Medulla oblongata (tissue), 1 donor: Measurements from ENCODE around the gene ITPK1.

Source experiments
- DNase-seq: peaks from one replicate; pipeline ENCODE4 v3.0.0-alpha.2; 2015; ENCODE audit errors: extremely low spot score

ITPK1 gene

GRCh38 chr14:93028724-93029076 is 87.0 kb downstream of the ITPK1 start:
- DNase-seq, result no peak

DNA sequence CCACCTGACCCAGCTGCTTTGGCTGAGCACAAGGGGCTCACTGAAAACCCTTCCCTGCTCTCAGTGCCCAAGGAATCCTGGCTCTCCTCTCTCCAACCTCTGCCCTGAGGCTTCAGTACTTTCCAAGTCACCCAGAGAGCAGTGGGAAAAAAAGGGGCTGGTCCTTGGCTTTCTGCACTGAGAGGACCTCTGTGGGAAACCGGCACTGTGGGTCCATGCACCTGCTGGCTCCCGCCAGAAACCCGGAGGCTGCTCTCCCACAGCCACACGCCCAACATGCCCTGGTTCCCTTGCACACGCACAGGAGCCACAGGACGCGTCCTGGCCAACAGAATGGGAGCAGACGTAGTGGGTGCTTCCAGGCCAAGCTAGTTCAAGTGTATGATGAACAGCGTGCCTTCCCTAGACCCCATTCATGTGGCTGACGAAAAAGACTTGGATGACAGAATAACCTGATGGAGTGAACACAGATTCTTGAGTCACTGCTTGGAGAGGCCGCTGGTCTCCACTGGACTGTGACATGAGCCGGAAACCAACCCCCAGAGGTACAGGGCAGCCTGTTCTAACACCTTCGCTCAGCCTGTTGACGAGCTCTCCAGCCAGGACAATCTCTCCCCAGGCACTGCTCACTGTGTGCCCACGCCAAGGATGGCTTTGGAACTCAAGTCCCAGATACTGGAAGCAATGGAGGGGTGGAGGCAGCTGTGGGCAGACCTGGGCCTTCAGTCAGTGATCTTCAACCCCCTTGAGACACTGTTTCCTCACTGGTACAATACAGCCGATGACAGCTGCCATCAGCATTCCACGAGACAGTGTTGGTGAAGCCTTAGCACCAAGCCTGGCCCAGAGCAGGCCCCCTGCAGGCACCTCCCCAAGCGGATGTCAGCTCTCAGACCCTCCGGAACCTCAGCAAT is 87.7 kb downstream of the ITPK1 start:
- no peak for DNase-seq

DNA sequence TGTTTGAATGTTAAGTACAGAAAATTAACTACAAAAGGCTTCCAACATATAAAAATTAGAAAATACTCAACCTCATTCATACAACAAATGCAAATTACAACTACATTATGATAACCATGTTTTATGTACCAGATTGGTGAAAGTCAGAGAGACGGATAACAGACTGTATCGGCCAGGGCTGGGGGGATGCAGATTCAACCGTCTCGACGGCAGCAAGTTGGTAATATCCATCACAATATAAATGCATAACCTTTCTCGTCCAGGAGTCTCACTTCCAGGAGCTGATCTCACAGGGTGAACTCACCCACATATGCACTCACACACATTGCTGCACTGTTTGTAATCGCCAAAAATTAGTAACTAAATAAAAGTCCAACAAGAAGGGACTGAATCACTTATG is 89.4 kb downstream of the ITPK1 start:
- no peak for DNase-seq

DNA sequence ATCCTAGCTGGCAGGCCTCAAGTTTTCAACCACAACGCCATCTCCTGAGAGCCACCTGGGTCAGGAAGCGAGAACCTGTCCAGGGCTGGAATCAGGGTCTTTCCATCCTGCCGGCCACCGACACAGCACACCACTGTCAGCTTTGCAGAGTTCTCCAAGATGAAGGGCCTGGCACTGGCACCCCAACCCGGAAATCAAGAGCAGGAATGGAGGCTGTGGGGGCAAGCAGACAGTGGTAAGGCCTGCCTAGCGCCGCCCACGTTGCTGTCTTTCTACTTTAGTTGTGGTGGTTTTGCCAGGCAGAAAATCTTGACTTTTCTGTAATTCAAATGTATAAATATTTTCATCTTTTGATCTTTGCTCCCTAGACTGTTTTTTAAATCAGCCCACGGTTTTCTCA is 90.7 kb downstream of the ITPK1 start:
- DNase-seq, result no peak

GRCh38 chr14:93024493-93024892 is 91.2 kb downstream of the ITPK1 start:
- DNase-seq, result no peak

DNA sequence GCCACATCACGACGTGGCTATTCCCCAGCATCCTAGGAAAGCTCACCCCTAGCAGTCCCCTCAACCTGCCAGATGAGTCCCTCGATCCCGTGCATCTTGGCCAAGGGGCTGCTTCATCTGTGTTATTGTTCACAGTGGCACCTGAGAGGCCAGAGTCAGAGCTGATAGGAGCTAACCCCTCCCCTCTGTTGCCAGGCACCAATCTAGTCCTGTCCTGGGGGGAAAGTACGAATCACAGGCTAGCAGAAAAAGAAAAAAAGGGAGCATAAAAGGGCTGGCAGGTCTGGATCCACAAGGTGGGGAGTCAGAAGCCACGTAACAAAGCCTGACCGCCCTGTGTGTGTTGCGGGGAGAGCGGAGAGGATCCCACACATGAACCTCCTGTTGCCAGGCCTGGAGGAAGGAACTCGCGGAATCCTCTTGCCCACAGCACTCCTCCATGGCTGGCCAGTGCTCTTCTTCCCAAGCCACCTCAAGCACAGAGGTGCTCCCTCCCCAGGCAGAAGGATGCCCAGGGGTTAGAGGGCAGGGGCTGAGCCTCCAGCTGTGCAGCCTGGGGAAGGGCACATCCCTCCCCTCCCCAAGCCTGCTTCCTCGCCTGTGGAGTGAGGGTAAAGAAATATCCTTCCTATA is 91.8 kb downstream of the ITPK1 start:
- no peak for DNase-seq

GRCh38 chr14:93023039-93023438 is 92.7 kb downstream of the ITPK1 start:
- DNase-seq, result no peak

DNA sequence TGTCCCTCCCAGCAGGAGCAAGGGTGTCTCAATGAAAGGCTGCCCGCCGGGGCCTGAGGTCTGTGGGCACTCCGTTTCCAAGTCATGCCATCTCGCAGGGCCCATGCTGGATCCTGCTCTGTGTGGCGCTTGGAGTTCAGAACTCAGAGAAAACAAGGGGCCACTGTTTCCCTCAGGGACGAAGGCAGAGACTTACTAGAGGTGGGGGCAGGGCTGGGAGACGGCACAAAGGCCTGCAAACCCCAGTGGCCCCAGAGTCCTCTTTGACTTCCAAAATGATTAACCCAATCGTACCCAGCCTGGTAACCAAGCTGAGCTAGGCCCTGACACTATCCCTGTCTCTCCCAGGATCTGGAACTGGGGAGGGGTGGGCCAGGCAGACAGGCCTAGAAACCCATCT is 95.8 kb downstream of the ITPK1 start:
- DNase-seq, result peak; percentile 95

DNA sequence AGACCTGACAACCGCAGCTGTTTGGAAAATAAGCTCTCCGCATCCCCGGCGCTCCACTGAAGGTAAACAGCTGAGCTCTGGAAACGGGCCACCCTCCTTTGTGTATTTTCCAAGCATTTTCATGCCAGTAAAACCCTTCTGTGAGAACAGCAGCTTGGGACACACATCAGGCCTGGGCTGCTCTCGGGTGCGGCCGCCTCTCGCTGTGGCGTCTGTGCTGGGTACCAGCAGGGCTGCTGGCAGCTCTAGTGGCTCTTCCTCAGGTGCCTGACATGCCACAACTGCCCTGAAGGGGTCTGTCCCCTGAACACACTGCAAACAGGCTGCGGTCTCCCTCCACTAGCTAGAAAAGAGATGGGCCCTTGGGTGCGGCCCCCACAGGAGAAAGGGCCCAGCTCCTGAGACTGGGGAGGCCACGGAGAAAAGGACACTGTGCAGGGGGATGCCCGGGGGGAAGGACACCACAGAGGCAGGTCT is 96.3 kb downstream of the ITPK1 start:
- DNase-seq, result no peak

- no peak for DNase-seq
These were observed 97.4 kb downstream of the ITPK1 start for GRCh38 chr14:93018366-93018765.

DNA sequence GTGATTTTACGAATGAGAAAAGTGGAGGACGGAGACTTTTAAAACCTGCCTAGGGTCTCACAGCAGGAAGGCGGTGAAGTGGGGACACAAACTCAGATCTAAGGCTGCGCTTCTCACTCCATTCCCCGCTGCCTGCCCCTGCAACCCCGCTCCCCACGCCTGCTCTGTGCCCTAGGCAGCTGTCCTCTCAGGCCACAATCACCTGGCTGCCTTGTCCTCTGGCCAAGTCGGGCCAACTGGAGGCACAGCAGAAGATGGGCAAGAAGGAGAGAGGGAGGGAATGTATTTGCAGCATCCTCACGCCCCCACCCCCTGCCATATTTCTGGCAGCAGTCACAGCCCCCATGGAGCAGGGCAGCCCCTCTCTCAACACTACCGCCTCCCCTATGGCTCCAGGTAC is 97.8 kb downstream of the ITPK1 start:
- DNase-seq, result no peak

GRCh38 chr14:93017301-93017797 is 98.4 kb downstream of the ITPK1 start:
- no peak for DNase-seq

- no peak for DNase-seq
These were observed 99.4 kb downstream of the ITPK1 start for GRCh38 chr14:93016275-93016845.

DNA sequence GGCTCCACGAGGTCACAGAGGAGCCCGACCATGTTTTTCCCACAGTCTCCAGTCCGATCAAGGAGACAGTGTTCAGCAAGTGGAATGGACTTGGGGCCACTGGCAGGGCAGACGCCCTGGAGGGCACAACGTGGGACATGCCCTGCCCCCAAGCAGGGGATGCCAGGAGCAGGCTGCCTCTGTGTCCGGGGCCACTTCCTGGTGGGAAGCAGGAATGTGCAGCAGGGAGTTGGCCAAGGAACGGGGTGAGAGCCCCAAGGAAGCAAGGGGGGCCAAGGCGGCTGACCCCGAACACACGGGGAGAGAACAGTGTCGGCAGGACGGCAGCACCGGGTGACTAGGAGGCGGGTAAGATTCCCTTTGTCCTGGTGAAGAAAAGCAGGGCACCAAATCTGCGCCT is 100.2 kb downstream of the ITPK1 start:
- no peak for DNase-seq

DNA sequence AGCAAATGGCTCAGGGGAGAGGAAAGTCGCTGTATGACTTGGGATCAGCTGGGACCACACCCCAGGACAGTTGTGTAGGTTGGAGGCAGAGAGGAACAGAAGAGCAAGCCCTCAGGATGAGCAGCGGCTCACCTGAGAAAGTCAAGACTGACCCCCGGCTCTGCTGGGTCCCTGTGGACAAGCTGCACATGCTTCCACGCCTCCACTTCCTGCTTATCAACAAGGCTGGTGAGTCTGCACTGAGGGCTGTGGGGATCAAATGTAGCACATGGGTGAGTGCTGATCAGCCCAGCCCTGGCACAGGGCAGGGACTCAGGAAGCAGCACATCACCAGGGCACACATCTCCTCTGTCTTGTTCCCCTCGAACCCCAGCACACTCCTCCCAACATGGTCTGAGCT is 100.7 kb downstream of the ITPK1 start:
- DNase-seq, result no peak

DNA sequence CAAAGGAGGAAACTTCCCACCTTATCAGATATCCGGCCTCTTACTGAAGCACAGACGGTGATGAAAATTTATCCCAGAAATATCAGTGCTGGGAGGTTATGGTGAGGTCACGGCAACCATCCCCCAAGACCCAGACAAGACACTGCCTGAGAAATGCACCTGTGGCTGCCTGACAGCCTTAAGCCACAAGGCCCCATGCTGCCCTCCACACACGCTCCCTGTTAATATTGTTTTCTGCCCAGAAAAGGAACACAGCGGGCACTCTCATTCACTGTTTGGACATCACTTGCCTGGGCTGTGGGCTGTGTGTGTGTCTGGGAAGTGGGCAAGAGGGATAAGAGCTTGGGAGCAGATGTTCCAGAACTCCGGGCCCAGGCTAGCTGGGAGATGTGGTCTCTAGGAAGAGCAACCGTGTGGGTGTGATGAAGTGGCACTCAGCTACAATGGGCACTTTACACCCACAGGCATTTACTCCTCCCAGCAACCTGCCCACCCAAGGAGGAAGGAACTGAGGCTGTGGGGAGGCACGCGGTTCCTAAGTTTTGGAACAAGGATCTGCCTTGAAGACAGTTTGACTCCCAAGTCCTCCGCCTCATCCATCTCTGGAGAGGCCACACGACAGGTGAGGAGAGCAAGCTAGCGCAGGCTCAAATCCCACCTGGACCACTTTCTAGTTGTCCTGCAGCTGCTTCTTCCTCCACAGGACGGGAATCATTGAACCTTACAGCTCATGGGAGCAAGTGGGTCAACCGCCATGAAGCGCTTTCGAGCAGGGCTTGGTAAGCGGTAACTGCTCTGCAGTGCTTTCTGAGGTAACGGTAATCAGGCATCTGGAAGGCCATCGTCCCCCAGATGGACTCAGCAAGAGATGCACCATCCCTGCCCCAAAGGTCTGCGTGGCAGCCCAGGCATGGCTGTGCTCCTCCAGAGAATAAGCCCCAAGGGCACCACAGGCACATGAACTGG is 101.4 kb downstream of the ITPK1 start:
- DNase-seq, result no peak

DNA sequence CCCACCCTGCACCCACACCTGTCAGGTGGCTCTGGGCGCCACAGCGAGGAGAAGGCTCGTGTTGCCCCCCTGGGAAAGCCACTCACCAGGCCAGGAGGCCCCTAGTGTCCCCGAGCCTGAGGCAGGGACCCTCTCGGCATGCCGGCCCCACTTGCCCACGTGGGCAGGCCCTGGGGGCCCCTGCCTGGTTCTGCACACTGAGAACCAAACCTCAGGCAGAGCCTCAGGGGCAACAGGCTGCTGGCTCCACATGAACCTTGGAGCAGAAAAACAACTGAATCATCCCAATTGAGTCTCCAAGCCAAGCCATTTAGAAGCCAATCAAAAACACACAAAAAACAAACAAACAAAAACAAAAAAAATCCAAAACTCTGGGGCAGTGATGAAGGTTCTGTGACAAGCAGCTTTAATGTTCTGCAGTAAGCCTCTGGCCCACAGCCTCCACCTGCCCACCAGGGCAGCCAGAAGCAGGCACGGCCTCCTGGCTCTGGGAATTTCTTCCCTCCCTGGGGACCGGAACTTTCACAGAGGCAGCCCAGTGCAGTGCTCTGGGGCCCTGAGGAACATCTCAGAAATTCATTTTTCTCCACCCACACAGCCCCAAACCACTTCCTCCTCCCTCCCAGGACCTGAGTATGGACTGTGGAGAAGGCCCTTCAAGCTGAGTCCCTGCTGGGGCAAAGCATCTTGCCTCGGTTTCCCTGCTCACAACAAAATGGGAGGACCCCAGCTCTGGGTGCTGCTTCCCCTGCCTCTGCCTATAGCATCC is 102.6 kb downstream of the ITPK1 start:
- DNase-seq, result no peak

GRCh38 chr14:93012506-93012905 is 103.2 kb downstream of the ITPK1 start:
- no peak for DNase-seq

DNA sequence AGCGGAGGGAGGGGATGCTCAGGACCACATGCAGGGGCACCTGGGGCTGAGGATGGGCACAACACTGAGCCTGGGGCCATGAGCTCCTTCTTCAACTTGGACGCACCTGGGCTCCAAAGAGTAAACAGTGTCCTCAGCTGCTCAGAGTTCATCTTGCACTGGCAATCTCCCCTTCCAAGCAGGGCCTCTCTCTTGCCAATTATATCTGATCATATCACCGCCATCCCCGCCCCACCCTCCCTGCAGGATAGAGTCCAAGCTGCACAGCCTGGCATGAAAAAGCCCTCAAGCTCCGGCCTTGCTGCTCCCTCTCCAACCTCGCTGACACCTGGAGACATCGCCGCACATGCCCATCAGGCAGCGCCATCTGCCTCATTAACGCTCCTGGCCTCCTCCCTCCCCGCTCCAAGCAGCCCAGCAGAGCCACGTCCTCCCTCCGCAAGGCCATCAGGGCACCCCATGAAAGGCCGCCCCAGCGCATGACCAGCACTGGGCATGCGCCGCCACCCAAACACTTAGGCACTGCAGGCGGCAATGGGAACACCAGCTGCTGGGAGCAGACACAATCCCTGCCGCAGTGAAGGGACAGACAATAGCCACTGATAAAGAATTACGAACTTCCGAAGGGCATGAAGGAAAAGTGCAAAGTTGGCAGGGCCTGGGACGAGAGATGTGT is 103.9 kb downstream of the ITPK1 start:
- peak; percentile 87 for DNase-seq

GRCh38 chr14:93011141-93011529 is 104.6 kb downstream of the ITPK1 start:
- no peak for DNase-seq
